Heart left ventricle (tissue), 16 donors: ENCODE results near the gene MGAT4D. TPM values are rescaled to one million over a fixed set of nuclear protein-coding genes. Genes with fewer than 3 reads are reported as not detected.

Experiments
- ATAC-seq, 4 donors: fragments of 200-7000 bp; cut with Tn5 transposase; one replicate each; pipeline ENCODE4 v1.9.1; 2020 to 2022; ENCODE audit warnings: moderate library complexity in 4 of 4, mild to moderate bottlenecking in 3 of 4, moderate number of reproducible peaks in 1 of 4
- DNase-seq, 5 donors: peaks; one replicate each; pipeline ENCODE4 v3.0.0-alpha.2; 2020
- H3K27ac ChIP-seq, 12 donors: fragments of 200-600 bp; sonication (generic) in 4 of 12; one replicate each; pipeline versions ENCODE4 v1.5.0 to v1.8.0; 2016 to 2022; ENCODE audit warnings: mild to moderate bottlenecking in 2 of 12
- H3K27me3 ChIP-seq, 9 donors: fragments of 200-600 bp; sonication (generic) in 2 of 9; one replicate each; pipeline versions ENCODE4 v1.5.1 to v1.8.0; 2016 to 2022; ENCODE audit warnings: mild to moderate bottlenecking in 3 of 9
- H3K36me3 ChIP-seq, 9 donors: fragments of 200-600 bp; sonication (generic) in 2 of 9; one replicate each; pipeline versions ENCODE4 v1.5.0 to v1.8.0; 2018 to 2022; ENCODE audit warnings: mild to moderate bottlenecking in 2 of 9
- H3K4me1 ChIP-seq, 12 donors: fragments of 200-600 bp; sonication (generic) in 4 of 12; one replicate each; pipeline versions ENCODE4 v1.5.0 to v1.8.0; 2016 to 2022; ENCODE audit warnings: mild to moderate bottlenecking in 3 of 12
- H3K4me3 ChIP-seq, 12 donors: fragments of 200-600 bp; sonication (generic) in 4 of 12; one replicate each; pipeline versions ENCODE4 v1.5.0 to v1.8.0; 2017 to 2022; ENCODE audit warnings: mild to moderate bottlenecking in 9 of 12, moderate library complexity in 4 of 12
- H3K9me3 ChIP-seq, 12 donors: fragments of 200-600 bp; sonication (generic) in 4 of 12; one replicate each; pipeline versions ENCODE4 v1.5.0 to v1.8.0; 2016 to 2022; ENCODE audit warnings: mild to moderate bottlenecking in 1 of 12
- POLR2A ChIP-seq, 2 donors: fragments of 450-650 bp; IDR thresholded peaks; one replicate each; pipeline ENCODE4 v1.6.1; 2017; ENCODE audit warnings: antibody characterized with exemption in 2 of 2, mild to moderate bottlenecking in 2 of 2, moderate library complexity in 2 of 2
- WGBS, 4 donors: extraction: QIAGEN DNeasy Blood & Tissue Kit in 2 of 4; methylation state at CpG; one replicate each; pipeline versions ENCODE4 v1.1.5 to v1.1.7; 2013 to 2018; 5-methylcytosine and 5-hydroxymethylcytosine counted together
- intact Hi-C, 10 donors: fragments of 100-400 bp; cut with DNase I; formaldehyde crosslinking; loops; one replicate each; pipeline versions ENCODE4 v1.11.1 to v1.14.2; 2022
- polyA plus RNA-seq, 2 donors: library from polyadenylated mRNA; stranded (reverse); fragments of 200-250 nt; gene quantifications; one replicate each; pipeline ENCODE4 v1.2.3, GENCODE V29; 2013
- total RNA-seq, 9 donors: library from RNA; depleted of rRNA in 2 of 9; stranded (reverse); fragments of >200 nt in 2 of 9; fragmentation: NEBNext Ultra II Directional in 3 of 9; extraction: Animal tissue kit (Norgen Biotek cat#: 25700) in 3 of 9; gene quantifications; one replicate each; pipeline versions ENCODE4 v1.1.0 to v1.2.4, GENCODE V29; 2016 to 2023
- TF ChIP-seq, protein P1 (sequence below), 12 donors: fragments of 200-600 bp; sonication (generic) in 4 of 12; IDR thresholded peaks; one replicate each; pipeline versions ENCODE4 v1.5.0 to v1.8.0; 2018 to 2022; ENCODE audit warnings: antibody characterized with exemption in 12 of 12, mild to moderate bottlenecking in 5 of 12
- donor health status: ischemic (EF 13 %, LVEDD 7.1; RV severe dilation, severe dysfunction).
- donor health status: healthy with polysubstance abuse.
- donor health status: DM: no; HTN: yes; CAD: no.
- donor health status: DM: no; HTN: no; CAD: no.
- donor health status: ischemic (EF 25% LVEDD 6.9; RV normal size, moderate dysfunction).
- donor health status: ischemic (EF 25% LVEDD 5.7; RV mildly dilated, moderate dysfunction).
- donor health status: healthy.
- donor health status: DM: yes; HTN: yes; CAD: no.
- donor health status: ischemic (EF 35%, LVEDD 5.7; RV mildly dilated, moderate dysfunction).
- donor health status: nonischemic (EF 11% LVEDD 7.7; RV severe dilation, severe dysfunction).
- donor health status: DM: yes; HTN: yes; CAD: no.
- donor health status: PGD.
- donor health status: ischemic (EF 29% LVEDD 5.4; RV normal size, mild dysfunction).
- donor health status: nonischemic (EF 23%, LVEDD 6.1; RV moderate dilation, normal function).

The MGAT4D gene
- total and polyA plus RNA-seq, 11 donors = not detected

DNA sequence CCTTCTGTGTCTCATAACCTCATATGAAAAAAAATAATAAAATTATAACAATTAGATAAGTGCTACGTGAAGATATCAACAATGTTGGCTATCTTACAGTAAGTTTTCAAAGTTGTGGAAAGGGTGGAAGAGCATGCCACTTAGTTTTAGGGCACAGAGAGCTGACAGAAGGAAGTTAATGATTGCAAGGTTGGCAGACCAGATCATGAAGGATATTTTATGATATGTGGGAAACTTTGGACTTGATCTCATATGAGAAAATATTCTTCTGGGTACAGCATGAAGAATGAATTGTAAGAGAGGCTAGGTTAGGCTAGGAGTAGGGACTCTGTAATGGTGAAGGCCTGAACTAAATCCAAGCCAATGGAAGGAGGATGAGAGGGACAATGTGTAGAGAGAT lies 34.5 kb downstream of the MGAT4D start:
- H3K36me3 ChIP-seq = no peaks in the 10 kb centered on the region
- H3K9me3 ChIP-seq = no peaks in the 10 kb centered on the region
- H3K27ac ChIP-seq = no peak overlapping the region
- TF ChIP-seq, protein P1, sequence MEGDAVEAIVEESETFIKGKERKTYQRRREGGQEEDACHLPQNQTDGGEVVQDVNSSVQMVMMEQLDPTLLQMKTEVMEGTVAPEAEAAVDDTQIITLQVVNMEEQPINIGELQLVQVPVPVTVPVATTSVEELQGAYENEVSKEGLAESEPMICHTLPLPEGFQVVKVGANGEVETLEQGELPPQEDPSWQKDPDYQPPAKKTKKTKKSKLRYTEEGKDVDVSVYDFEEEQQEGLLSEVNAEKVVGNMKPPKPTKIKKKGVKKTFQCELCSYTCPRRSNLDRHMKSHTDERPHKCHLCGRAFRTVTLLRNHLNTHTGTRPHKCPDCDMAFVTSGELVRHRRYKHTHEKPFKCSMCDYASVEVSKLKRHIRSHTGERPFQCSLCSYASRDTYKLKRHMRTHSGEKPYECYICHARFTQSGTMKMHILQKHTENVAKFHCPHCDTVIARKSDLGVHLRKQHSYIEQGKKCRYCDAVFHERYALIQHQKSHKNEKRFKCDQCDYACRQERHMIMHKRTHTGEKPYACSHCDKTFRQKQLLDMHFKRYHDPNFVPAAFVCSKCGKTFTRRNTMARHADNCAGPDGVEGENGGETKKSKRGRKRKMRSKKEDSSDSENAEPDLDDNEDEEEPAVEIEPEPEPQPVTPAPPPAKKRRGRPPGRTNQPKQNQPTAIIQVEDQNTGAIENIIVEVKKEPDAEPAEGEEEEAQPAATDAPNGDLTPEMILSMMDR (IDR thresholded peaks at IDR 0.05) = no peak
- TF ChIP-seq POLR2A (IDR thresholded peaks at IDR 0.05) = no peak
- 34 to 62% (median 54%) methylated on average over 1 of the region's 1 CpG for WGBS, 4 donors
- H3K4me3 ChIP-seq = no peak overlapping the region
- DNase-seq (no peak), ATAC-seq (no peak)
- intact Hi-C loops = no loop called here
- peaks cover 0 to 3% (median 0%) of the 10 kb centered on the region in 9 donors for H3K27me3 ChIP-seq
- no peaks in the 10 kb centered on the region for H3K4me1 ChIP-seq

DNA sequence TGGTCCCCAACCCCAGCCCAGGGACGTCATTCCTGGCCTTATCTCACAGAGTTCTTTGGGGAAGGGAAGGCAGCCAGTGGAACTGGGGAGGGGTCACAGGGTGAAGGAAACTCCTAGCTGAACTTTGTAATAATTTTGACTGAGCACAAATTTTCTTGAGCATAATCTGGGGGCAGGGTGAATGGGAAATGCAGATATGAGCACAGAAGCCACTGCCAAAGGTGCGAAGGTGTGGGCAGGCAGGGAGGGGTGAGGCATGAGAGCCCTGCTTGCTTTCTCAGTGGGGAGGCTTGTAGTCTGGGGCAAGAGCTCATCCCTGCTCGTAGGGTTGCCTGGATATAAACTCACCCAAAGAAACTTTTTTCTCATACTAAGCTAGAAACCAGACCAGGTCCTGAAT lies 34.9 kb downstream of the MGAT4D start:
- Histone ChIP-seq H3K9me3 (no peaks in the 10 kb centered on the region), H3K4me1 (no peaks in the 10 kb centered on the region), H3K27ac (no peak overlapping the region), H3K27me3 (peaks cover 0 to 3% (median 0%) of the 10 kb centered on the region in 9 donors), H3K36me3 (no peaks in the 10 kb centered on the region), H3K4me3 (no peak overlapping the region)
- no peak for DNase-seq
- no peak for ATAC-seq
- WGBS, 4 donors = 55 to 68% (median 64%) methylated on average over 3 of the region's 3 CpGs
- TF ChIP-seq, protein P1 (IDR thresholded peaks at IDR 0.05) = no peak
- no peak for TF ChIP-seq POLR2A (IDR thresholded peaks at IDR 0.05)
- intact Hi-C loops = no loop called here

DNA sequence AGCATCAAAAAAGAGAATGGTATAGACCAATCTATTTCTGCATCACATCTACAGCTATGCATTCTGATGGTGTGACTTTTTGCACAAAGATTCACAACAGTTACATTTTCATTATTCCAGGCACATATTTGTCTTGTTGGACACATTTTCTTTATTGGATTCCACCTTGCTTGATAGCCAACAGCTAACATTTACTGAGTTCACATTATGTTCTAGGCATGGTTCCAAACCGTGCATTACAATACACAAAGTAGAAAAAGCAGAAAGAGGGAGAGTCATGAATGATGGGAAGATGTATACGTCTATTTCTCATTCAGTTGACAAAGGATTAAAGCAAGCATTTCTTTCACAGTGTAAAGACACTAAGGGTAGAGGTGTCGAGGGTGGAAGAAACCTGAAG lies 47.7 kb downstream of the MGAT4D start:
- Histone ChIP-seq H3K27ac (no peak overlapping the region), H3K4me1 (no peaks in the 10 kb centered on the region), H3K27me3 (peaks cover 0 to 8% (median 0%) of the 10 kb centered on the region in 9 donors), H3K9me3 (no peaks in the 10 kb centered on the region), H3K4me3 (no peak overlapping the region), H3K36me3 (no peaks in the 10 kb centered on the region)
- WGBS, 4 donors = 72 to 89% (median 80%) methylated on average over 3 of the region's 3 CpGs
- intact Hi-C loops = no loop called here
- ATAC-seq (no peak), DNase-seq (no peak)
- TF ChIP-seq, protein P1 (IDR thresholded peaks at IDR 0.05) = no peak
- TF ChIP-seq POLR2A (IDR thresholded peaks at IDR 0.05) = no peak

DNA sequence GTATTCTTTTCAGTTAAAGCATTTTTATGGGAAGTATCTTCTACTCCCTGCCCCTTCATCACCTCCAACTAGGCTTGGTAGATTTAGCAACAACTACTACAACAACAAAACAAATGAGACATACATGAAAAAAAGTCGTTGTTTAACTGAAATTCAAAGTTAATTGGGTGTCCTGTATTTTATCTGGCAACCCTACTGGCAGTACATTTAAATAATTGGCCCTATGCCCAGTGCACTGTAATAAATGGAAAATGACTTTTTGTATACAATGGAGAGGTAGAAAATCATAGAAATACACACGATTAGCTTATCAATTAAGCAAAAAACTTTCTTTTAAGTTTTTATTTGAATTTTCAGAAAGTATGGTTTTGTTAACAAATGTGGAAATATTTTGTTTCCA lies 49.3 kb downstream of the MGAT4D start:
- Histone ChIP-seq H3K4me3 (no peak overlapping the region), H3K27me3 (peaks cover 0 to 4% (median 0%) of the 10 kb centered on the region in 9 donors), H3K36me3 (no peaks in the 10 kb centered on the region), H3K27ac (no peak overlapping the region), H3K4me1 (no peaks in the 10 kb centered on the region), H3K9me3 (no peaks in the 10 kb centered on the region)
- DNase-seq = no peak
- intact Hi-C loops = no loop called here
- ATAC-seq = no peak
- WGBS, 4 donors = 35 to 48% (median 40%) methylated on average over 2 of the region's 2 CpGs
- TF ChIP-seq POLR2A (IDR thresholded peaks at IDR 0.05) = no peak
- TF ChIP-seq, protein P1 (IDR thresholded peaks at IDR 0.05) = no peak
